H1 (cell line): ENCODE data around the gene CYBA. TPM values are rescaled to one million over a fixed set of nuclear protein-coding genes. Genes with fewer than 3 reads are reported as not detected.

Source experiments
- CBX8 ChIP-seq: fragments of 300-800, 300-1000 bp; sonication (generic); IDR thresholded peaks from 2 replicates; pipeline ENCODE4 v1.7.1; 2016; ENCODE audit warnings: low read depth, low read length, borderline replicate concordance
- SAP30 ChIP-seq: fragments of 300-600 bp; sonication (generic); IDR thresholded peaks from 2 replicates; pipeline ENCODE4 v1.7.1; 2012; ENCODE audit warnings: low read length, moderate library complexity, mild to moderate bottlenecking, inconsistent platforms; ENCODE audit not compliant: insufficient read depth, insufficient replicate concordance
- SUZ12 ChIP-seq: fragments of 200-600 bp; sonication (generic); IDR thresholded peaks from 2 replicates; pipeline ENCODE4 v1.6.1; 2012; ENCODE audit warnings: mild to moderate bottlenecking, inconsistent platforms, low read length, moderate library complexity, mixed read lengths
- polyA plus RNA-seq, 7 experiments: library from polyadenylated mRNA; depleted of rRNA in 3 of 7; stranded (reverse) in 5 of 7; unstranded in 2 of 7; fragments of >200 nt in 5 of 7; fragments of 200-250 nt in 2 of 7; gene quantifications; 1 replicate in 5 of 7; 2 replicates in 1 of 7; 4 replicates in 1 of 7; pipeline versions ENCODE4 v1.2.1 to v1.2.3, GENCODE V29; 2011 to 2013; ENCODE audit warnings: missing spikeins in 2 of 7, mixed read lengths in 2 of 7
- total RNA-seq: library from RNA; stranded (reverse); fragmentation: NEBNext Ultra II Directional; extraction: Animal tissue kit (Norgen Biotek cat#: 25700); gene quantifications from 2 replicates; pipeline ENCODE4 v1.2.1, GENCODE V29; 2021

The CYBA gene
- total and polyA plus RNA-seq, 2 of the 8 experiments (the other 6 are each of a cell fraction or from before 2014, with no cell fraction given), result 136 to 254 TPM

- TF ChIP-seq CBX8 (no peak), SAP30 (no peak), SUZ12 (no peak)
Measured at GRCh38 chr16:88605186-88606147, 45.4 kb downstream of the CYBA start (continued).
